ENCODE results near the gene L1CAM.

DNA sequence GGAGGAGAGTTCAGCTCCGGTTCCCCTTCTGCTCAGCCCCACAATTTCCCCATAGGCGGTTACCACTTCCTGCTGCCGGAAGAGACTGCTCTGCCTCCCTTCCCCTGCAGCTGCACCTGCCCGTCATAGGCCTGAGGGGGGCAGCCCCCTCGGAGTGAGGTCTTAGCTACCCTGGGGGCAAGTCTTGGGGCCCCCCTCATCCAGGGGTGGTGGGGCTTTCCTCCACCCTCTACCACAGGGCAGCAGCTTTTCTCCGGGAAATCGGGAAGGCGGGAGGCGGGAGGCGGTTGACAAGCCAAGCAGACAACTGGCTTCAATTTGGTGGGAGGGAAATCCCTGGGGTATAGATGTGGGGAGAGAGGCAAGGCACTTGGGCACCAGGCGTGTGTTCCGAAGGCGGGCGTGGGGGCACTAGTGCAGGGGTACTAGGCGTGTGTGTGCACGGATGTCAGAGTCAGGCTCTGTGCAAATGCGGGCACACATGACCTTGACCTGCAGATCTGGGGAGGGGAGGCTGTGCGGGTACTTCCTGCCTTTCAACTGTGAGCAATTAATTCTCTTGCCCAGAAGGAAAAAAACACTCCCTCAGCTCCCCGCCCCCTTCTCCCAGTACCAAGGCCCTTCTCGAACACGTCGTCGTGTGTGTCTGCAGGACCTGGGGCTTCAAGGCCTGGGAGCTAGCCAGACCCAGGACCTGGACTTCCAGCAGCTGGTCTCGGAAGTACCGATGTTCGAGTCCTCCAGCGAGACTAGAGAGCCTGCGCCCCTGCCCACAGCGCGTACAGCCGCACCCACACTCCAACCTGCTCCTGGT lies 41.1 kb upstream of the L1CAM start:
- TF ChIP-seq, protein P1, sequence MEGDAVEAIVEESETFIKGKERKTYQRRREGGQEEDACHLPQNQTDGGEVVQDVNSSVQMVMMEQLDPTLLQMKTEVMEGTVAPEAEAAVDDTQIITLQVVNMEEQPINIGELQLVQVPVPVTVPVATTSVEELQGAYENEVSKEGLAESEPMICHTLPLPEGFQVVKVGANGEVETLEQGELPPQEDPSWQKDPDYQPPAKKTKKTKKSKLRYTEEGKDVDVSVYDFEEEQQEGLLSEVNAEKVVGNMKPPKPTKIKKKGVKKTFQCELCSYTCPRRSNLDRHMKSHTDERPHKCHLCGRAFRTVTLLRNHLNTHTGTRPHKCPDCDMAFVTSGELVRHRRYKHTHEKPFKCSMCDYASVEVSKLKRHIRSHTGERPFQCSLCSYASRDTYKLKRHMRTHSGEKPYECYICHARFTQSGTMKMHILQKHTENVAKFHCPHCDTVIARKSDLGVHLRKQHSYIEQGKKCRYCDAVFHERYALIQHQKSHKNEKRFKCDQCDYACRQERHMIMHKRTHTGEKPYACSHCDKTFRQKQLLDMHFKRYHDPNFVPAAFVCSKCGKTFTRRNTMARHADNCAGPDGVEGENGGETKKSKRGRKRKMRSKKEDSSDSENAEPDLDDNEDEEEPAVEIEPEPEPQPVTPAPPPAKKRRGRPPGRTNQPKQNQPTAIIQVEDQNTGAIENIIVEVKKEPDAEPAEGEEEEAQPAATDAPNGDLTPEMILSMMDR (IDR thresholded peaks at IDR 0.05) = no peak
- TF ChIP-seq POLR2A (IDR thresholded peaks at IDR 0.05) (no peak), POLR2AphosphoS5 (IDR thresholded peaks at IDR 0.05) (peak in 2 of 3 donors; percentile 30 to 49), EP300 (IDR thresholded peaks at IDR 0.05; ENCODE audit: low read depth) (no peak)
